ENCODE results near the gene RUVBL1. TPM values are rescaled to one million over a fixed set of nuclear protein-coding genes. Genes with fewer than 3 reads are reported as not detected.

The RUVBL1 gene
- total and polyA plus RNA-seq, 2 of the 4 experiments (the other 2 are of a cell fraction): 68.7 to 83.3 TPM

DNA sequence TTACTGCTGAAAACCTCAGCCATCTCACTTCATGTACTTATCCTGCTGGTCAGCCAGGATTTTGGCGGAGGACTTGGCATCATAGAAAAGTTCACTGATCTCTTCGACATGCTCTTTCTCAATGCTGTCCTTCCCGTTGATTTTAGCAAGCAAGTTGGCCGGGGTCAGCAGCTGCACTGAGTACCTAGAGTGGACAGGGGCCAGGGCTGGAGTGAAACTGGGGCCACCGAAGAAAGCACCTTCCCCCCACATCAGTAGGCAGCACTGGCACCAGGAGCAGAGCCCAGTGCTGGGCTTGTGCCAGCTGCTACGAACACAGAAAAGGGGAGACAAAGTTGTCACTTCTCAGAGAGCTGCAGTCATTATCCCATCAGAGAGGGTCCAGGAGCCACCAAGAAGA, 42.4 kb downstream of the RUVBL1 start:
- DNase-seq (no peak), ATAC-seq (ENCODE audit: low read depth) (no peak)
- H3K9ac ChIP-seq (ENCODE audit: low read depth, low read length): no peak overlapping the region
- no peak overlapping the region for H3K56ac ChIP-seq (ENCODE audit: extremely low read depth, insufficient read depth, low read length)
- ChIA-PET POLR2A (ENCODE audit: unreplicated experiment) (no interaction called here), CTCF (interaction anchor here (1.8 kb wide), 1 partner anchor 14 kb away, joined by 6 read pairs; no protein-coding TSS in a partner anchor)
- peak overlapping the region; percentile 66 for H3K4ac ChIP-seq (ENCODE audit: low read depth, low read length)
- 86% methylated on average over 3 of the region's 6 CpGs; no CpG with 5 or more reads in 1 of the 2 experiments for WGBS, 2 experiments (ENCODE audit: extremely low coverage in 2 of 2, insufficient read length in 1 of 2)
- H3K4me3 ChIP-seq (ENCODE audit: insufficient read depth, low read depth, low read length): no peak overlapping the region
- no peak overlapping the region for H4K5ac ChIP-seq (ENCODE audit: low read depth, low read length)
- dilution Hi-C loops (cut with HindIII; ENCODE audit: low sequenced_read_pairs, unreplicated experiment): no loop called here
- H4K8ac ChIP-seq (ENCODE audit: low read depth in 2 of 2, low read length in 2 of 2): no peak overlapping the region; a peak in 2 of 4 replicates
- H2AK9ac ChIP-seq (replicated peaks; ENCODE audit: low read depth, low read length, poor library complexity): peak overlapping the region; percentile 21
- H2BK5ac ChIP-seq (ENCODE audit: low read depth, low read length, poor library complexity, severe bottlenecking): peak overlapping the region; percentile 1
- peak overlapping the region; percentile 72; the same call in 1 of the 3 replicates for H2BK15ac ChIP-seq (ENCODE audit: low read depth, low read length)
- no TSS peak for BruUV-seq (replicated peaks)
- peaks cover 6% of the 10 kb centered on the region for H3K36me3 ChIP-seq (ENCODE audit: control insufficient read depth, insufficient read depth, low read length)
- H3K14ac ChIP-seq (replicated peaks; ENCODE audit: low read depth, low read length): 0 out of 2 replicates have a peak overlapping the region, but pooled peaks have one; percentile 36
- H2AK5ac ChIP-seq (ENCODE audit: low read depth, low read length): peak overlapping the region; percentile 76
- no peak overlapping the region for H3K23ac ChIP-seq (ENCODE audit: low read depth, low read length)
- no peaks in the 10 kb centered on the region for H3K27me3 ChIP-seq (ENCODE audit: control insufficient read depth, insufficient read depth, low read length)
- H3K79me1 ChIP-seq (ENCODE audit: low read depth in 1 of 2, low read length in 2 of 2): peaks cover 0 to 46% of the 10 kb centered on the region in 2 experiments; a peak in 2 of 4 replicates
- H3K4me2 ChIP-seq (ENCODE audit: low read depth, low read length): no peak overlapping the region
- peaks cover 22% of the 10 kb centered on the region for H4K20me1 ChIP-seq (ENCODE audit: insufficient read depth, low read length)
- H3K18ac ChIP-seq (ENCODE audit: low read depth, low read length): no peak overlapping the region
- H3K4me1 ChIP-seq (ENCODE audit: control insufficient read depth, insufficient read depth, low read length): peaks cover 32% of the 10 kb centered on the region
- H2BK20ac ChIP-seq (ENCODE audit: low read depth, low read length): peak overlapping the region; percentile 68
- no peaks in the 10 kb centered on the region for H3K9me3 ChIP-seq (ENCODE audit: control insufficient read depth, insufficient read depth, low read length)
- peak overlapping the region; percentile 60 for H2AFZ ChIP-seq (replicated peaks; ENCODE audit: low read length, poor library complexity)
- no peak overlapping the region for H3K27ac ChIP-seq (ENCODE audit: insufficient read depth, low read length)
- peaks cover 35% of the 10 kb centered on the region for H3K9me1 ChIP-seq (ENCODE audit: insufficient read depth, low read length)
- peak overlapping the region; percentile 62 for H2BK120ac ChIP-seq (ENCODE audit: low read depth, low read length)
- peak overlapping the region; percentile 33; the same call in 1 of the 2 replicates for H4K91ac ChIP-seq (ENCODE audit: insufficient read depth, low read depth, low read length)
- no peak for TF ChIP-seq RCOR1 (IDR thresholded peaks at IDR 0.05; ENCODE audit: insufficient replicate concordance, low read length)
- TF ChIP-seq MAZ (IDR thresholded peaks at IDR 0.05; ENCODE audit: borderline replicate concordance, low read depth, low read length): no peak
- in situ Hi-C loops (cut with MboI; ENCODE audit: low sequenced_read_pairs): no loop called here
- intact Hi-C loops (cut with micrococcal nuclease): no loop called here

Measured in IMR-90 (cell line).